GM12875 (cell line): Measurements from ENCODE around the gene C17orf75.

Experiments
- H3K4me3 ChIP-seq: one replicate; pipeline ENCODE4 v1.5.1; 2011; ENCODE audit warnings: low read depth, low read length, control low read depth
- CTCF ChIP-seq: IDR thresholded peaks from 2 replicates; pipeline ENCODE4 v1.5.1; 2011; ENCODE audit warnings: low read depth, mild to moderate bottlenecking, control low read depth, inconsistent platforms, low read length, moderate library complexity, borderline replicate concordance; ENCODE audit not compliant: insufficient read depth

Gene C17orf75

GRCh38 chr17:32350666-32351418 lies 8.9 kb upstream of the C17orf75 start:
- no peak for TF ChIP-seq CTCF
- peak overlapping the region; percentile 73 for H3K4me3 ChIP-seq

DNA sequence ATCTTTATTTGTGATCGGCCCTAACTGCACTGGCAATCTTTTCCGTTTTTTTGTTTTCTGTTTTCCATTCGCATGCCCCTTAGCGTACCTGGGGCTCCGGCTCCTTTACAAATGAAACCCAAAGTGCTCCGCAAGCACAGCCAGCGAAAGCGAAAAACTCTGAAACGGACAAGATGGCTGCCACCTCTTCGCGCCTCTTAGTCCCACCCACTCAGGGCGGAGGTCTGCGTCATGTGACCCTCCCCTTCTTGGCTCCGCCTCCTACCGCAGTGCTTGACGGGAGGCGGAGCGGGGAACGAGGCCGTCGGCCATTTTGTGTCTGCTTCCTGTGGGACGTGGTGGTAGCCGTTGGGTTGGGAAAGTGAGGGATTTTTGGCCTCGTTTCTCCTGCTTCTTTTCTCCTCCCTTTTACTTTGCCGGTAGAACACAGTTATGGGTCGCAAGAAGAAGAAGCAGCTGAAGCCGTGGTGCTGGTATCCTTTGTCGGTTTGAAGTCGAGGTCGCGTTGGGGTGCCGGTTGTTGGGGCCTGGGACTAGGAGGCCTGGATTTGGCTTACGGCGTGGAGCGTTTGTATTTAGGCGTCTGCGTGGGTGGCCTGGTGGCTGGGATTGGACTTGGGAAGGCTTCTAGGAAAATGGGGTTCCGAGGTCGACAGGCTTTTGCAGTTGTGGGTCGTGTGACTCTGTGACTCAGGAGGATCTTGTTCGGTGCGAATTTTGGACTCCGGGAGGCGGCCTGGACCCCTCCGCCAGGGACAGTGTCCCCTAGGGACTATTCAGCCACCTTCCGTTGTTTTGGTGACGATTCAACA lies 8.1 kb upstream of the C17orf75 start, which contains the start of gene ZNF207:
TSS of gene ZNF207 (plus strand) at position 304 of the 812 bp plus-strand sequence. CDS start at position 433, 129 bp downstream.
- no peak for TF ChIP-seq CTCF
- H3K4me3 ChIP-seq = peak within 1 kb of the TSS; percentile 73

- H3K4me3 ChIP-seq = peak overlapping the region; percentile 73
- no peak for TF ChIP-seq CTCF
Observed at GRCh38 chr17:32349503-32349853, 7.5 kb upstream of the C17orf75 start.

- no peak for TF ChIP-seq CTCF
- H3K4me3 ChIP-seq = no peak overlapping the region
Observed at GRCh38 chr17:32348483-32348800, 6.5 kb upstream of the C17orf75 start.

GRCh38 chr17:32345951-32346600 lies 4.1 kb upstream of the C17orf75 start:
- TF ChIP-seq CTCF = no peak
- H3K4me3 ChIP-seq = no peak overlapping the region

DNA sequence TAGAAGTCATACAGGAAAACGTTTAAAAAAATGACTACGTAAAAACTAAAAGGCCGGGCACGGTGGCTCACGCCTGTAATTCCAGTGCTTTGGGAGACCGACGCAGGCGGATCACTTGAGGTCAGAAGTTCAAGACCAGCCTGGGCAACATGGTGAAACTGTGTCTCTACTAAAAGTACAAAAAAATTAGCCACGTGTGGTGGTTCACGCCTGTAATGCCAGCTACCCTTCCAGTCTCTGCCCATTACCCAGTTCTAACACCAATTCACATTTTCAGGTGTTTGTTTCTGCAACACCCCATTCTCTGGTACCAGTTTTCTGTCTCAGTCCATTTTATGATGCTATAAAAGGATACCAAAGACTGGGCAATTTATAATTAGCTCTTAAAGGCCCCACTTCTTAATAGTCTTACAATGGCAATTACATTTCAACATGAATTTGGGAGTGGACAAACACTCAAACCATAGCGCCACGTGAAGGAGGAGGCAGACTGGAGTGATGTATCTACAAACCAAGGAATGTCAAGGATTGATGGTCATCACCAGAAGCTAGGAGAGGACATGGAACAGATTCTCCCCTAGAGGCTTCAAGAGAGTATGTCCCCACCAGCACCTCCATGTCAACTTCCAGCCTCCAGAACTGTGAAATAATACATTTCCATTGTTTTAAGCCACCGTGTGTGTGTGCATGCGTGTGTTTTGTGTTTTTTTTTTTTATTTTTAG lies 791 bp upstream of the C17orf75 start:
- no peak for TF ChIP-seq CTCF
- no peak overlapping the region for H3K4me3 ChIP-seq
